GM23338 (cell line): ENCODE data around the gene CHRNB2. TPM values are rescaled to one million over a fixed set of nuclear protein-coding genes. Genes with fewer than 3 reads are reported as not detected.

ENCODE experiments used
- ATAC-seq: fragments of 200-7000 bp; cut with Tn5 transposase; 3 replicates; pipeline ENCODE4 v1.9.1; 2020
- DNase-seq: peaks from one replicate; pipeline ENCODE4 v3.0.0-alpha.2; 2015; ENCODE audit warnings: low spot score
- H2AFZ ChIP-seq: fragments of 200-600 bp; sonication (generic); 2 replicates; pipeline ENCODE4 v1.8.0; 2016; ENCODE audit warnings: antibody characterized with exemption, mild to moderate bottlenecking, moderate library complexity
- H3F3A ChIP-seq: fragments of 200-600 bp; sonication (generic); replicated peaks from 2 replicates; pipeline ENCODE4 v1.8.0; 2017; ENCODE audit warnings: antibody characterized with exemption, mixed run types, low read depth
- H3K27ac ChIP-seq: fragments of 200-600 bp; sonication (generic); 2 replicates; pipeline ENCODE4 v1.6.1; 2016; ENCODE audit warnings: low read depth
- H3K27me3 ChIP-seq: fragments of 200-600 bp; sonication (generic); 2 replicates; pipeline ENCODE4 v1.8.0; 2016; ENCODE audit warnings: mild to moderate bottlenecking, mixed run types, moderate library complexity; ENCODE audit not compliant: insufficient read depth
- H3K36me3 ChIP-seq: fragments of 200-600 bp; sonication (generic); 2 replicates; pipeline ENCODE4 v1.8.0; 2016; ENCODE audit warnings: mild to moderate bottlenecking; ENCODE audit not compliant: insufficient read depth
- H3K4me1 ChIP-seq: fragments of 200-600 bp; sonication (generic); 2 replicates; pipeline ENCODE4 v1.8.0; 2016; ENCODE audit warnings: mild to moderate bottlenecking, moderate library complexity; ENCODE audit not compliant: insufficient read depth
- H3K4me2 ChIP-seq: fragments of 200-600 bp; sonication (generic); 2 replicates; pipeline ENCODE4 v1.7.1; 2017; ENCODE audit warnings: mixed run types
- H3K4me3 ChIP-seq: fragments of 200-600 bp; sonication (generic); 2 replicates; pipeline ENCODE4 v1.6.1; 2016; ENCODE audit warnings: mixed run types
- H3K79me2 ChIP-seq: fragments of 200-600 bp; sonication (generic); replicated peaks from 2 replicates; pipeline ENCODE4 v1.8.0; 2017; ENCODE audit warnings: mild to moderate bottlenecking; ENCODE audit not compliant: insufficient read depth
- H3K9me2 ChIP-seq: fragments of 200-600 bp; sonication (generic); 2 replicates; pipeline ENCODE4 v1.8.0; 2017; ENCODE audit not compliant: insufficient read depth
- H4K20me1 ChIP-seq: fragments of 200-600 bp; sonication (generic); replicated peaks from 2 replicates; pipeline ENCODE4 v1.8.0; 2017; ENCODE audit warnings: mild to moderate bottlenecking; ENCODE audit not compliant: insufficient read depth
- H3K27ac Mint-ChIP-seq: 2 replicates; pipeline ENCODE4 v1.8.0; 2020; ENCODE audit warnings: inconsistent platforms, mild to moderate bottlenecking, moderate library complexity, mixed read lengths
- H3K27me3 Mint-ChIP-seq: 3 replicates; pipeline ENCODE4 v1.8.0; 2022; ENCODE audit warnings: low read depth, mild to moderate bottlenecking, moderate library complexity, mixed read lengths, inconsistent platforms; ENCODE audit not compliant: insufficient read depth, poor library complexity
- H3K36me3 Mint-ChIP-seq: 3 replicates; pipeline ENCODE4 v1.8.0; 2021; ENCODE audit warnings: low read depth, mild to moderate bottlenecking, inconsistent platforms, moderate library complexity, mixed read lengths
- H3K4me1 Mint-ChIP-seq: 3 replicates; pipeline ENCODE4 v1.8.0; 2020; ENCODE audit warnings: mild to moderate bottlenecking, inconsistent platforms, mixed read lengths
- H3K4me3 Mint-ChIP-seq: 3 replicates; pipeline ENCODE4 v1.8.0; 2021; ENCODE audit warnings: moderate library complexity, mild to moderate bottlenecking, inconsistent platforms, mixed read lengths
- H3K9me3 Mint-ChIP-seq: 3 replicates; pipeline ENCODE4 v1.8.0; 2020; ENCODE audit warnings: moderate library complexity, mild to moderate bottlenecking, inconsistent platforms, mixed read lengths
- CREB1 ChIP-seq: fragments of 250-450 bp; sonication (Bioruptor Pico); IDR thresholded peaks from 2 replicates; pipeline ENCODE4 v1.5.0; 2020; ENCODE audit warnings: low read depth, mild to moderate bottlenecking, moderate library complexity
- CTCF ChIP-seq, 2 experiments: fragments of 200-600 bp in 1 of 2; sonication (generic) in 1 of 2; conservative IDR thresholded peaks; 2 replicates each; pipeline versions ENCODE4 v1.5.1 to v1.6.1; 2016 to 2017; ENCODE audit warnings: antibody characterized with exemption in 2 of 2, low read depth in 2 of 2, mild to moderate bottlenecking in 2 of 2, moderate library complexity in 1 of 2
- ETS1 ChIP-seq: IDR thresholded peaks from 2 replicates; pipeline ENCODE4 v1.6.1; 2016; ENCODE audit warnings: antibody characterized with exemption
- EZH2 ChIP-seq: fragments of 200-600 bp; sonication (generic); IDR thresholded peaks from one replicate; pipeline ENCODE4 v1.8.0; 2017; ENCODE audit warnings: antibody characterized with exemption, mild to moderate bottlenecking, low read depth; ENCODE audit not compliant: unreplicated experiment
- EZH2phosphoT487 ChIP-seq: fragments of 200-600 bp; sonication (generic); IDR thresholded peaks from one replicate; pipeline ENCODE4 v1.8.1; 2018; ENCODE audit warnings: antibody characterized with exemption; ENCODE audit not compliant: unreplicated experiment
- STAT1 ChIP-seq: IDR thresholded peaks from one replicate; pipeline ENCODE4 v1.6.1; 2016; ENCODE audit warnings: antibody characterized with exemption; ENCODE audit not compliant: unreplicated experiment
- ZNF114 ChIP-seq: fragments of 250-450 bp; sonication (Bioruptor Pico); IDR thresholded peaks from 2 replicates; pipeline ENCODE4 v1.5.0; 2020; ENCODE audit warnings: mild to moderate bottlenecking, moderate library complexity
- ZNF331 ChIP-seq: fragments of 250-450 bp; sonication (Bioruptor Pico); IDR thresholded peaks from 2 replicates; pipeline ENCODE4 v1.5.0; 2020; ENCODE audit warnings: low read depth, mild to moderate bottlenecking, moderate library complexity
- polyA plus RNA-seq: library from polyadenylated mRNA; unstranded; fragments of >200 nt; fragmentation: Nextera tagmentation; extraction: Ambion mirVana; gene quantifications from 2 replicates; pipeline ENCODE4 v1.2.1, GENCODE V29; 2016
- total RNA-seq: library from RNA; depleted of rRNA; stranded (reverse); fragments of >200 nt; shearing (Covaris generic); gene quantifications from 2 replicates; pipeline ENCODE4 v1.2.3, GENCODE V29; 2014
- TF ChIP-seq, protein P1 (sequence below): IDR thresholded peaks from one replicate; pipeline ENCODE4 v1.6.1; 2018; ENCODE audit warnings: antibody characterized with exemption; ENCODE audit not compliant: unreplicated experiment

CHRNB2 gene
- total and polyA plus RNA-seq, 2 experiments from 2014 or later: 0.73 to 3.6 TPM

DNA sequence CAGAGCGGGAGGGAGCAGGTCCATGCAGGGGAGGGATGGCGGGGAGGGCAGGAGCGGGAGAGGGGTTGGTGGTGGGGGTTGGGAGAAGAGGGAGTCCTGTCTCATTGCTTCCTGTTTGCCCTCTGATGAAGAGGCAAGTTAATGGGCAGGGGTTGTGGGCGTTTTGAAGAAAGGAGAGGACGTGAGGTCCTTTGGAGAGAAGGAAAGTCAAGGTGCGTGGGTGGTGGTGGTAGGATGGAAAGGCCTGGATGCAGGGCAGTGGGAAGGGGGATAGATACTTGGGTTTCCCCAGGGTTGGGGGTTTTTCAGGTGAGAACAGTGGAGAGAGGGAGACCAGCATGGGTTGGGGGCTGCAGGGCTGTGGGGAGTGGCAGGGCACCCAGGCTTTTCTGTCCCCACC, 26.3 kb upstream of the CHRNB2 start (continued):
- TF ChIP-seq ZNF331 (CRISPR knock-in tag): no peak
- TF ChIP-seq ETS1: no peak
- no peak for TF ChIP-seq STAT1
- TF ChIP-seq, protein P1, sequence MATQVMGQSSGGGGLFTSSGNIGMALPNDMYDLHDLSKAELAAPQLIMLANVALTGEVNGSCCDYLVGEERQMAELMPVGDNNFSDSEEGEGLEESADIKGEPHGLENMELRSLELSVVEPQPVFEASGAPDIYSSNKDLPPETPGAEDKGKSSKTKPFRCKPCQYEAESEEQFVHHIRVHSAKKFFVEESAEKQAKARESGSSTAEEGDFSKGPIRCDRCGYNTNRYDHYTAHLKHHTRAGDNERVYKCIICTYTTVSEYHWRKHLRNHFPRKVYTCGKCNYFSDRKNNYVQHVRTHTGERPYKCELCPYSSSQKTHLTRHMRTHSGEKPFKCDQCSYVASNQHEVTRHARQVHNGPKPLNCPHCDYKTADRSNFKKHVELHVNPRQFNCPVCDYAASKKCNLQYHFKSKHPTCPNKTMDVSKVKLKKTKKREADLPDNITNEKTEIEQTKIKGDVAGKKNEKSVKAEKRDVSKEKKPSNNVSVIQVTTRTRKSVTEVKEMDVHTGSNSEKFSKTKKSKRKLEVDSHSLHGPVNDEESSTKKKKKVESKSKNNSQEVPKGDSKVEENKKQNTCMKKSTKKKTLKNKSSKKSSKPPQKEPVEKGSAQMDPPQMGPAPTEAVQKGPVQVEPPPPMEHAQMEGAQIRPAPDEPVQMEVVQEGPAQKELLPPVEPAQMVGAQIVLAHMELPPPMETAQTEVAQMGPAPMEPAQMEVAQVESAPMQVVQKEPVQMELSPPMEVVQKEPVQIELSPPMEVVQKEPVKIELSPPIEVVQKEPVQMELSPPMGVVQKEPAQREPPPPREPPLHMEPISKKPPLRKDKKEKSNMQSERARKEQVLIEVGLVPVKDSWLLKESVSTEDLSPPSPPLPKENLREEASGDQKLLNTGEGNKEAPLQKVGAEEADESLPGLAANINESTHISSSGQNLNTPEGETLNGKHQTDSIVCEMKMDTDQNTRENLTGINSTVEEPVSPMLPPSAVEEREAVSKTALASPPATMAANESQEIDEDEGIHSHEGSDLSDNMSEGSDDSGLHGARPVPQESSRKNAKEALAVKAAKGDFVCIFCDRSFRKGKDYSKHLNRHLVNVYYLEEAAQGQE: no peak
- TF ChIP-seq CREB1: no peak
- no peak for TF ChIP-seq ZNF114 (CRISPR knock-in tag)

DNA sequence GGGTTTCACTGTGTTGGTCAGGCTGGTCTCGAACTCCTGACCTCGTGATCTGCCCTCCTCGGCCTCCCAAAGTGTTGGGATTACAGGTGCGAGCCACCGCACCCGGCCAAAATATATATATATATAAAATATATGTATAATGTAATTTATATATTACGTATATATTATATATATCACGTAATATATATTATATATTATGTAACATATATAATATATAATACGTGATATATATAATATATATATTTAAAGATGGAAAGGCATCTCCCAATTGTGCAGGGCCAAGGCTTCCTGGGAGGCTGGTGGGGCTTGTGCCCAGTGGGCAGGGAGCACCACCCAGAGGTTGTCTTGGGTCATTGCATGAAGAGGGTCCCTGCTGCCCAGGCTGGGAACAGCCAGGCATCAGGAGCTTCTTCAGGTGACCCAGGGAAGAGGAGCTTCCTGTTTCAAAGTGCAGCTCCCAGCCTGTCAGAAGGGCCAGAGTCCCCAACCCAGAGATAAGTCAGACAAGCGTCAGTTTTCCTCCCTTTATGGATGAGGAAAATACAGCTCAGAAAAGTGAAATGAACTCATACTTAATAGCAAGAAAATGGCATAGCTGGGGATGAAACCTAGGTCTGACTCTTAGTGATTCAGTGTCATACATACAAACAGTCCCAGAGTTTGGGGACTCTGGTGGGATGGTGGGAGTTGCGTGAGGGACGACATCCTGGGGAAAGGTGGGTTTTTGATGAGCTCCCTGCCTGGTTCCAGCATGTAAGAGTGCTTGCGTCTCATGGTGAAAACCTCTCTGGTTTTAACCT, 21.1 kb upstream of the CHRNB2 start:
- H3F3A ChIP-seq: 0 out of 2 replicates have a peak, but pooled peaks cover 11% of the 10 kb centered on the region
- peaks cover 16% of the 10 kb centered on the region; the same call in 1 of the 2 replicates for H3K36me3 ChIP-seq
- H3K79me2 ChIP-seq: peaks cover 3% of the 10 kb centered on the region; the same call in 1 of the 2 replicates
- H2AFZ ChIP-seq: no peak overlapping the region
- H3K27me3 ChIP-seq: no peaks in the 10 kb centered on the region
- ATAC-seq (peak; percentile 96), DNase-seq (peak; percentile 88)
- Mint-ChIP-seq H3K4me1 (peaks cover 3% of the 10 kb centered on the region; the same call in 2 of the 3 replicates), H3K36me3 (peaks cover 25% of the 10 kb centered on the region), H3K4me3 (no peak overlapping the region), H3K9me3 (no peaks in the 10 kb centered on the region), H3K27ac (no peak overlapping the region), H3K27me3 (peaks cover 3% of the 10 kb centered on the region)
- H3K4me2 ChIP-seq: no peak overlapping the region
- no peaks in the 10 kb centered on the region for H3K9me2 ChIP-seq
- H3K27ac ChIP-seq: peak overlapping the region; percentile 70; the same call in 1 of the 2 replicates
- H3K4me1 ChIP-seq: no peaks in the 10 kb centered on the region
- peak; percentile 73 to 93 for TF ChIP-seq CTCF (conservative IDR thresholded peaks at IDR 0.05; ENCODE audit: low read depth in 2 of 2)
- no peak for TF ChIP-seq EZH2
- TF ChIP-seq EZH2phosphoT487: no peak
- H3K4me3 ChIP-seq: no peak overlapping the region
- H4K20me1 ChIP-seq: peaks cover 16% of the 10 kb centered on the region
